NK-92 treated with Interleukin-12 subunit alpha and Interleukin-12 subunit beta, amount 100 ng/mL, for 24 hours (cell line): ENCODE data around the gene KCTD21.
"Not testable (repeated sequence)": the region's sequence is repeated elsewhere in the genome, so short reads cannot be mapped to it uniquely, and the experiment has no call there.

Source experiments
- DNase-seq: peaks from one replicate; lab custom pipeline; 2025; lab: John Stamatoyannopoulos, UW

Gene KCTD21

GRCh38 chr11:78176605-78177141 is 11.8 kb downstream of the KCTD21 start:
- no peak for DNase-seq

- not testable (repeated sequence) for DNase-seq
Measured at GRCh38 chr11:78175862-78176261, 12.6 kb downstream of the KCTD21 start.

DNA sequence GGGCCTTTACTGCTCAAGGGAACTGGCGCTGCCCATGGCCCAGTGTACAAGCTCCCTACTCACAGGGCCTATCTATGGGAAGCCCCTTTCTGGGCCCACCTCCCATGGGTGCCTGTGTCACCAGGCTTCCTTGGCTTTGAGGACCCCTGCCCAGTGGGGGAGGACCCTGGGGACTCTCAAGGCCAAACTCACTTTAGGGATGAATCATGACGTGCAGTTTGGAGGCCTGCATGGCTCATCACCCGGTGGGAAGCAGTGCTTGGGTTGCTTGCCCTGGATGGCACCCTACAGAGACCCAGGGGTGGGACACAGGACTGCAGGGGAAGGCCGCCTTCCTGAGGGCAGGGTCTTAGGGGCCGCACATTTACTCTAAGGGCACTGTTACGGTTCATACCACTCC is 16.5 kb downstream of the KCTD21 start:
- no peak for DNase-seq

DNA sequence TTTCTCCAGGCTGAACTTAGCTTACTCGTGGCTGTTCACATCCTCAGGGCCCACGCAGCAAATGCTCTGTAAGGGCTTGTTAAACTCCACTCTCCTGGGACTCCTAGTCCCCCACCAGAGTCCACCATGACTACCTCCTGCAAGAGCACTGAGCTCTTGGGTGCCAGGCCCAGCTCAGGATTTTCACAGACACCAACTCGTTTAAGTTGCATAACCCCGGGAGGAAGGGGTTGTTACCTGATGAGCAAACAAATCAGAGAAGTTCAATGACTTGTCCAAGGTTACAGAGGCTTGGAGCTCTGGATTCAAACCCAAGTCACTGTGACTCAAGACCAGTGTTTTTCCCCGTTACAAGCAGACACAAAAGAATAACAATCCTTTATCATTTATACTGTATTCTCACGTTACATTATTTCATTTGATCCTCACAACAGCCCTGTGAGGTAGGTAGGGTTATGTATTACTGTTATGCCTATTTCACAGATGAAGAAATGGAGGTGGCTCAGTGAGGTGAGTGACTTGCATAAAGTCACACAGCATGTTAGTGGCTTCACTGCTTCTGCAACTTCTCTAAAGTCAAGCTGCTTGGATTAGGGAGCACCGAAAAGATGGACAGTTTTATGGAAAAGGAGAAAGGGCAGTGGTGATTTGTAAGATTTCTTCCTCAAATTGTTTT is 17.4 kb downstream of the KCTD21 start:
- DNase-seq: no peak

DNA sequence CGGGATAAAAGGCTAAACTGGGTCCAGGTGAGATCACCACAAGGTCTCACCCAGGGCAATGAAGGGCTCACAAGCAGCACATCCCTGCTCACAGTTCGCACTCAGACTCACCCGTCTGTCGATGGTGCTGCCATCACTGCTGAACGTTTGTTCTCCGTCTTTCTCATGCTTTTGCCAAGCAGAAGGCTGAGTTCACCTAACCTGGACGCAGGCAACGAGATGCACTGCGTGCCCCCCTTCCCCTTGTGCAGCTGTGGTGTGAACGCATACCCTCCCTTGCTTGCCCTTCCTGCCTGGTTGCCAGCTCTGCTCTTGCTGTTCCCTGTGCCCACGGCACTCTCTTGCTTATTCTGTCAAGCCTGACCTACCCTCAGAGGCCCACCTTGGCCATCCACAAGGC is 18.0 kb downstream of the KCTD21 start:
- DNase-seq: no peak

GRCh38 chr11:78168539-78169477 is 19.6 kb downstream of the KCTD21 start:
- DNase-seq: no peak

DNA sequence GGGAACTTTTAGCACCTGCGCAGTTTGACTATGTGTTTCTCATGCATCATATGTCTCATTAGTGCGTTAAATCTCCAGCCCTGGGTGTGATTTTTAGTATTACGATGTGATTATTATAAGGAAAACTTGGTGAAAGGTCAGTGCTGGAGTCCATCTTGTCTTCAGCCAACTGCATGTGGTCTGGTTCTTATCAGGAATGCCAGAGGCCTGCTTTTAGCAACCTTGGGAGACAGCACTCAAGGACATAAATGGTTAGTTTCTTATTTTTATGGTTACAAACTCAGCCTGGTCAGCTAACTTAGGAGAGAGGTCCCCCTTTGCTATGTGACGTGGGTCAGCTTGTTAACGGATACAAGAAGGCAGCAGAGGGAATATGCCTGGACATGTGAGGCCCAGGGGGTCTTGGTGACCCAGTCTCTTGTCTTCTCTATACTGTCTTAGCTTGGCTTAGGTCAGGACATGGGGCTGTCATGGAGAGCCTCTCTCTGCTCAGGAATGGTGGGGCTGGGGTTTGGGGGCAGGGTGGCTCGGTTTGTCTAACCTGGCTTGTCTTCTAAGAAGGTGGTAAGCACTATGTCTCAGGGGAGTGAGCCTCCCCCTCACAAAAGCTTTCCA is 21.5 kb downstream of the KCTD21 start:
- no peak for DNase-seq

DNA sequence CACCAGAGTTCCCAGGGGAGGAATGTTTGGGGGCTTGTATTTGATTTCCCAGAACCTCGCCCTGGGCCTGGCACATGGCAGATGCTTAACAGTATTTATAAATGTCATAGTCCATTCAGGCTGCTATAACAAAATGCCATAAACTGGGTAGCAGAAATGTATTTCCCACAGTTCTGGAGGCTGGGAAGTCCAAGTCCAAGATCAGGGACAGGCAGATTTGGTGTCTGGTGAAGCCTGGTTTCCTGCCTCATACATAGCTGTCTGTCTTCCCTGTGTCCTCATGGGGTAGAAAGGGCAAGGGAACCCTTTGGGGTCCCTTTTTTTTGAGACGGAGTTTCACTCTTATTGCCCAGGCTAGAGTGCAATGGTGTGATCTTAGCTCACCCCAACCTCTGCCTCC is 24.0 kb downstream of the KCTD21 start:
- DNase-seq: no peak

- DNase-seq: no peak
Measured at GRCh38 chr11:78163828-78164227, 24.6 kb downstream of the KCTD21 start.

DNA sequence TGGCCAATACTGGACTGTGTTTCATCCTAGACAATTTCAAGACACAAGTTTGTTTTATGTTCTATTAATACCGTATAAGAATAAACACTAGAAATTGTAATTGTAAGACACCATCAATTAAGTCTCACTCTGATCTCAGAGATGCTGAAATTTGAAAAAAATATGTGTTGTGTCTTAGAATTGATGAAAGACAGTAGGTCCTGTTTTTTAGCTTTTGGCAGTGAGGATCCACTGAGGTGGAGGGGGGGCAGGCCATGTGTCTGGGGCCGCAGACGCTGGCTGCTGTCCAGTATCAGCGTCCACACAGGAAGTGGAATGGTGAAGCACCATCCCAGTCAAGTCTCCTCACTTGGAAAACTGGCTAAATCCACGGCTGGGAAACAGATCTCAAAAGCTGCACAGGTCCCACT is 26.5 kb downstream of the KCTD21 start:
- DNase-seq: no peak

- no peak for DNase-seq
Measured at GRCh38 chr11:78161346-78161745, 27.1 kb downstream of the KCTD21 start.

DNA sequence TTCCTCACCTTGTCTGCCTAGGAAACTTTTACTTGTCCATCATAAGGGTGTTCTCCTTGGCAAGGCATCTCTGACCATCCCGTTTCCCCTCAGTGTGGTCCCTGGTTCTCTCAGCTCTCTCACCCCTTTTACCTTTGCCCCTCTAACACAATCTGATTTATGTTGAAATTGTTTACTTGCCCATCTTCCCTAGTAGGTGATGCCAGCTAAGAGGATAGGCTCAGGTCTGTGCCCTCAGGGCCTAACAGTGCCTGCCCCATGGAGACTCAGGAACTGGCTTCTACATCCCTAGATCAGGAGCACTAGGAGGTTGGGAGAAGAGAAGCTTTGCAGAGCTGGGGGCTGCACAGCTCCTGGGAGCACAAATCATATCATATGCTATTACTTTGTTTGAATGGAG is 27.9 kb downstream of the KCTD21 start:
- no peak for DNase-seq

DNA sequence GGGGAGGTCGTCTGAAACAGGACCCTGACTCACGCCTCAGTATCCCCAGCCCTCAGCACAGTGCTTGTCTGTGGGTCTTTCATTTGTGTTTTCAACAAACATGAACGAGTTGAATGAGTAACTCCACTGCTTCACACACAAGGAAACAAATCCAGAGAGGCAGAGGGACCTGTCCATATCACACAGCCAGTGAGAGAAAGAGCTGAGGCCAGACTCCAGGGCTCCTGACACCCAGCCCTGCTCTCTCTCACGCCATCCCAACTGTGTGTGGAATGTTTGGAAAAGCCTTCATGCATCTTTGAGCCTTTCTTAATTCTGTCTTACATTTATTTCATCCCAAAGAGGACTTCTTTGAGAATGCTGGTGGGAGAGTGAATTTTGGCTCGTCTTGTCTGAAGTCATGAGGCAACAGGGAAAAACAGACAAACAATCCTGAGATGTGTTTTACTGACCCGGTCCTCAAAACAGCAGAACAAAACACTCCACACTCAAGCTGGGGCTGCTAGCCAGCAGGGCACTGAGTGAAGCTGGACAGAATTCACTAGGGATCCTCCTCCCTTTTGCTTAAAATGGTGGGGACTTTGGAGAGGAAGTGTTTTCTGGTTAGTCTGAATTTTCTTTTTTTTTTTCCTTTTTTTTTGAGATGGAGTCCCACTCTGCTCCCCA is 29.3 kb downstream of the KCTD21 start:
- no peak for DNase-seq

DNA sequence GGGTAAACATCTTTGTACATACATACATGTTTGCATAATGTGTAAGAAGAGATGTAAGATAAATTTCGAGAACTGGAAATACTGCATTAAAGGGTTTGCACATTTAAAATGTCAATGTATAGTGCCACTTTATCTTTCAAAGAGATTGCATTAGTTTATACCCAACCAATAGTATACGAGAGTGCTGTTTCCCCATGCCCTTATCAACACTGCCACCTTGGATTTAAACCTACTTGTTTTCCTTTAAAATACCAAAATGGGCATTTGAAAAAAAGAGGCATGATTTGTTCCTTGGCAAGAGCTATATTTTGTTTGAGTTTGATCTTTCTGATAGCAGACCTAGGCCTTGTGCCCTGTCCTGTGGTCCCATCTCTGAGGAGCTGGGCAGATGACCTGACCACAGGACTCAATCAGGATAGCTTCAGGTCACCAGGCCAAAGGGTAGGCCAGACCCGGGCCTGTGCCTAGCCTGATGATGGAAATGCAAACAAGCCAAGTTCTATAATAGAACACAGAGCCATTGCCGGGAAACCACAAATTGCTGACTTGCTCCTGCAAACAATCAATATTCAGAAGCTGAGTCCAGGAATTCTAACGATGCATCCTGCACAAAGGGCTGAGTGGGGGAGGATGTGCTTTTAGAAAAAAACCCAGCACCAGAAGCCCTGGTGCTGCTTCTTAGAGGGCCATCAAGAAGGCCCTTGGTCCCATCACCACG is 32.1 kb downstream of the KCTD21 start:
- DNase-seq: no peak

DNA sequence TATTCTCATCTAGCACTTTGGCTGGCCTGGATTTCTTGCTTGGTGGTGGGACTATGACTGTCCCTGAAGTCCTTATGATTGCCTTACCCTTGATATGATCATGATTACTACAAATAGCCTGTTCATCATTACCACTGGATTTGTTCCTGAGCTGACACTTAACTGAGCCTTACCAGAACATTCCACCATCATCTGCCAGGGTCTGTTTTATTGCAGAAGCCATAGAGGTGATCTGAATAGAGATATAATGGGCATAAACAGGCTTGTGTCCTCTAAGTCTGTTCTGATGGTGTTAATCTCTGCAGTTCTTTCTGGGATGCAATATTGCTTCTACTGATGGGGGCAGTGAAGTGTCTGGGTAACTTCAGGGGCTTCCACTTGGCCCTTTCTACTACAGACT is 36.6 kb downstream of the KCTD21 start:
- DNase-seq: no peak

DNA sequence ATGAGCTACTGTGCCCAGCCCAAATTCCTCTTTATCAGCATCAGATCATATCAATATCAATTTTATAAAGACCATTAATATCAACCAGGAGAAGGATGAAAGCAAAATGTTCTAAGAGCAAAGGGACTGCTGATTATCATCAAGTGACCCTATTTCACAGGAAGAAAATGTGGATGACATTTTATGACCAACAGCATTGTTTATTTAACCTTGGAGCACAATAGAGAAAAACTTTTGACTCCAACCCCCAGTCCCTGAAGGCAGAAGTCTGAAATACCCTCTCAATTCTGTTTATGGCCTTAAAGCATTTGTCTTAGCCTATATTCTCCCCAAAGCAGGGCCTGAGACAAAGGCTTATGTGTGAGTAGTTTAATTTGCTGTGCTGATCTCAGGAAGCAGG is 37.7 kb downstream of the KCTD21 start:
- DNase-seq: no peak

- DNase-seq: no peak
Measured at GRCh38 chr11:78150346-78150745, 38.1 kb downstream of the KCTD21 start.

DNA sequence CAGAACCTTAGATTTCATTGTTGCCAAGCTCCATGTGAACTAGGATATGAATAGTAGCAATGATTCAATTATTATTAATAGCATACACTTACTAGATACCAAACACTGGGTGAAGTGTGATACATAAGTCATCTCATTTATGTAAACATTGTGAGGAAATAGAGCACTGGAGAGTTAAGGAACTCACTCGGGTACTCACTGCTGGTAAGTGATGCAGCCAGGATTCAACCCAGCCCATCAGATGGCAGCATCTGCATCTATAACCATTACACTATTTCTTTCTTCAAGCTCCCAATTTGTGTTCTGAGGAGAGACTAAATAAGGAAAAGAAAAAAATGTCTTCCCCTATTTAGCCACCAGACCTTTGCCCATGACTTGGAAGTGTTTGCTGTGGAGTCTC is 38.8 kb downstream of the KCTD21 start:
- no peak for DNase-seq

DNA sequence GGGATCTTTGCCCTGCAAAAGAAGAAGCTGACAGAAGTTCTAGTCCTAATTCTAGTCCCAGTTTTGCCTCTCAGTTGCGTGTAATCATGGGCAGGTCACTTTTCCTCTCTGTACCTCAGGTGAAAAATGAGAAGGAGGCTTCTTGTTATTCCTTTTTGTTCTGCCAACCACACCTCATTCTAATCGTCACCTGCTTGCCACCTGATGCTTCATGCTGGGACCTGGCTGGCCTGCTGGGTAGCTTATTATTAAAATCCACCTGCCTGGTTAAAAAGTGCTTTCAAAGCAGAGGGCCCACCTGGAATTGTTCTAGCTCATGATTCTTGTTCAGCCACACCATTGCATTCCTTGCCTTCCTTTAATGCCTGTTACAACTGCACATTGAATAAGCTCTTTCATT is 40.6 kb downstream of the KCTD21 start:
- no peak for DNase-seq

GRCh38 chr11:78145511-78146025 is 42.9 kb downstream of the KCTD21 start:
- no peak for DNase-seq

DNA sequence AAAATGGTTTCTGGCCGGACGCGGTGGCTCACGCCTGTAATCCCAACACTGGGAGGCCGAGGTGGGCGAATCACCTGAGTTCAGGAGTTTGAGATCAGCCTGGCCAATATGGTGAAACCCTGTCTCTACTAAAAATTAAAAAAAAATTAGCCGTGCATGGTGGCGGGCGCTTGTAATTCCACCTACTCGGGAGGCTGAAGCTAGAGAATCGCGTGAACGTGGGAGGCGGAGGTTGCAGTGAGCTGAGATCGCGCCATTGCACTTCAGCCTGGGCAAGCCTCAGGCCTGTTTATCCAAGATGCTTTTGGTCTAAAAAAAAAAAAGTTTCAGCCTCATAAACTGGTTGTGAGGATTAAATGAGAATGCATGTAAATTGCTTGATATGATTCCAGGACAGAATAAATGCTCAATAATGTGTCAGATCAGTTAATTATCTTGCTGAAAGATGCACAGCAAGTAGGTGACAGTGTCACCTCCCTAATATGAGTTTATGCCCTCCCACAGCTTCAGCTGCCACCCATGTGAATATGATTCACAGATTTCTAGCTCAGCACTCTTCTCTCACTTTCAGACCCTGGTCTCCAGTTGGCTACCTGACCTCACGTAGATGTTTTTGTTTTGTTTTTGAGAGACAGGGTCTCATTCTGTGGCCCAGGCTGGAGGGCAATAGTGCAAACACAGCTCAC is 47.9 kb downstream of the KCTD21 start:
- DNase-seq: peak; percentile 5
